Left lobe of liver (tissue), 2 donors: ENCODE data around the gene RPLP2. TPM values are rescaled to one million over a fixed set of nuclear protein-coding genes. Genes with fewer than 3 reads are reported as not detected.

Experiments used
- ATAC-seq: fragments of 200-7000 bp; cut with Tn5 transposase; one replicate; pipeline ENCODE4 v1.9.1; 2020; ENCODE audit warnings: mild to moderate bottlenecking, moderate library complexity
- DNase-seq: peaks from one replicate; pipeline ENCODE4 v3.0.0-alpha.2; 2020; ENCODE audit warnings: low spot score
- total RNA-seq: library from RNA; stranded (reverse); gene quantifications from one replicate; pipeline ENCODE4 v1.2.1, GENCODE V29; 2021
- donor health status: DM: no; HTN: no; CAD: no; lungs with moderate emphysema.
- donor health status: DM: no; HTN: yes; CAD: no.

The RPLP2 gene
- total RNA-seq, 1 donor from 2014 or later = 511 TPM

DNA sequence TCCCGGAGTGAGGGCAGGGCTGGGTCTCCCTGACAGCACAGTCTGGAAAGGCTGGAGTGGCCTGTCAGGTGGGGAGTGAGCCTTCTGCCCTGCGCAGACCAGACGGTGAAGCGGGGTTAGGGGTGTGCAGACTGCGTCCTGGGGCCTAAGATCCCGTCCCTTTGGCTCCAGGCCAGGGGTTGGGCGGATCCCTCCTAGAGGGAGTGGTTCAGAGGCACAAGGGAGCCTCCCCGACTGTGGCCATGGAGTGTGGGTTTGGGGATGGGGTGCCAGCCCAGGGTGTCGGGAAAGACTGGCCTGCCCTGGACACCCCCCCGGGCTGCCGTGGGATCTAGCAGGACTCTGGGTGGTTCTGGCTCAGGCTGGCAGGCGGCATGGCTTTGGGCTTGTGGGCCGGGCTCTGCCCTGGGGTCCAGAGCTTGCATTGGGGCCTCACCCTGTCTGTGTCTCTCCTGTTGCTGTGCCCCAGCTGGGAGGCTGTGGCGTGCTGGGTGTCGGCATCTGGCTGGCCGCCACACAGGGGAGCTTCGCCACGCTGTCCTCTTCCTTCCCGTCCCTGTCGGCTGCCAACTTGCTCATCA lies 52.4 kb downstream of the RPLP2 start:
- peak; percentile 0 for ATAC-seq
- DNase-seq = peak; percentile 60

Other genes starting within 250 kb of the RPLP2 start
- 13.4 TPM for gene LMNTD2, start 249.2 kb upstream of the RPLP2 start, total RNA-seq
- 36.6 TPM for gene RASSF7, start 249.0 kb upstream of the RPLP2 start, total RNA-seq
- gene PHRF1, start 233.5 kb upstream of the RPLP2 start, total RNA-seq = 25.4 TPM
- gene IRF7, start 194.0 kb upstream of the RPLP2 start, total RNA-seq = 38.5 TPM
- 64.8 TPM for gene CDHR5, start 185.0 kb upstream of the RPLP2 start, total RNA-seq
- 0.81 TPM for gene SCT, start 182.8 kb upstream of the RPLP2 start, total RNA-seq
- 0.68 TPM for gene DRD4, start 172.7 kb upstream of the RPLP2 start, total RNA-seq
- gene DEAF1, start 114.7 kb upstream of the RPLP2 start, total RNA-seq = 14.8 TPM
- 16.8 TPM for gene TMEM80, start 114.2 kb upstream of the RPLP2 start, total RNA-seq
- 190 TPM for gene EPS8L2, start 103.7 kb upstream of the RPLP2 start, total RNA-seq
- 147 TPM for gene TALDO1, start 62.5 kb upstream of the RPLP2 start, total RNA-seq
- 31.7 TPM for gene GATD1, start 32.5 kb upstream of the RPLP2 start, total RNA-seq
- gene CEND1, start 19.9 kb upstream of the RPLP2 start, total RNA-seq = 0.43 TPM
- gene SLC25A22, start 11.7 kb upstream of the RPLP2 start, total RNA-seq = 51.4 TPM
- gene PIDD1, start 4.7 kb upstream of the RPLP2 start, total RNA-seq = 14.9 TPM
- 107 TPM for gene PNPLA2, start 8.9 kb downstream of the RPLP2 start, total RNA-seq
- 3.5 TPM for gene CRACR2B, start 18.0 kb downstream of the RPLP2 start, total RNA-seq
- gene CD151, start 23.0 kb downstream of the RPLP2 start, total RNA-seq = 120 TPM
- 81.5 TPM for gene POLR2L, start 32.6 kb downstream of the RPLP2 start, total RNA-seq
- gene TSPAN4, start 32.9 kb downstream of the RPLP2 start, total RNA-seq = 17.1 TPM
- gene CHID1, start 100.8 kb downstream of the RPLP2 start, total RNA-seq = 146 TPM
- gene AP2A2, start 115.9 kb downstream of the RPLP2 start, total RNA-seq = 53.7 TPM
- gene MUC6, start 226.8 kb downstream of the RPLP2 start, total RNA-seq = 1.0 TPM